HG03432 (cell line): ENCODE measurements around the gene MAP3K3.

ENCODE experiments used
- ATAC-seq: cut with Tn5 transposase; IDR thresholded peaks from one replicate; pipeline ENCODE4 v1.9.1; 2021; ENCODE audit warnings: mild to moderate bottlenecking, moderate library complexity; ENCODE audit not compliant: unreplicated experiment

The MAP3K3 gene

DNA sequence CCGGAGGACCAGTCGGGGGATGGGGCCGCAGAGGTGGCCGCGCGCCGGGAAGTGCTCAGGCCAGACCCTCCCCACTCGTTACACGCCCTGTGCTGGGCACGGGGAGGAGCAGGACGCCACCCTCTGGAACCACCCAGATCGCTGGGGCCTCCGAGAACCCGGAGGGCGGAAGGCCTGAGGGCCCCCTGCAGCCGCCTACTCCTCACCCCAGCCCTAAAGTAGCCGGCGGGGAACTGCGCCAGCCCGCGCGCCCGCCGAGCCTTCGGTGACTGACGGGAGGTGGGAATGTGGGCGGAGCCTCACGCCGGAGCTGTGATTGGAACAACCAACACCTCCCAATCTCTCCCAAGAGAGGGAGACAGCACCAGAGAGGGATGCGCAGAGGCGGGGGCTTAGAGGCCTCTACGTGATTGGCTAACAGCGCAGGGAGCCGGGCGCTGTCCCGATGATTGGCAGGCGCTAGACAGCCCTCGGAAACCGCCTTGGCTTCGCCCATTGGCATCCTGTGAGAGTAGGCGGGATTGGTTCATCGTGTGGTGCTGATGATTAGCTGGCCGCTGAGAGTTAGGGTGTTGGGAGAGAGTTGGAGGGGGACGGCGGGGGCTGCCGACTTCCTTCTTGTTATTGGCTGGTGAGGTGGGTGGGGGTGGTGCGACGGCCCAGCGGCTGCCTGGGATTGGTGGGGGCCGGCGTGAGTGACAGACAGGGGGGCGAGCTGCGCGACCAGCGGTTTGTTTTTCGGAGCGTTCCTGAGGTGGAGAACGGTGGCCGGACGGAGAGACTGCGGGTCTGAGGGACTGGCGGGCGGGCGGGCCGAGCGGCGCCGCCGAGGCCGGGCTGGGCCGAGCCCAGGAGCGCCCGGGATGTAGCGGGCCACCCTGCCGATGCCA is at the start of gene MAP3K3:
Gene MAP3K3 (plus strand): TSS at position 734 of the 890 bp plus-strand sequence. CDS start 343 bp downstream, outside the sequence.
- peak; percentile 90 for ATAC-seq

DNA sequence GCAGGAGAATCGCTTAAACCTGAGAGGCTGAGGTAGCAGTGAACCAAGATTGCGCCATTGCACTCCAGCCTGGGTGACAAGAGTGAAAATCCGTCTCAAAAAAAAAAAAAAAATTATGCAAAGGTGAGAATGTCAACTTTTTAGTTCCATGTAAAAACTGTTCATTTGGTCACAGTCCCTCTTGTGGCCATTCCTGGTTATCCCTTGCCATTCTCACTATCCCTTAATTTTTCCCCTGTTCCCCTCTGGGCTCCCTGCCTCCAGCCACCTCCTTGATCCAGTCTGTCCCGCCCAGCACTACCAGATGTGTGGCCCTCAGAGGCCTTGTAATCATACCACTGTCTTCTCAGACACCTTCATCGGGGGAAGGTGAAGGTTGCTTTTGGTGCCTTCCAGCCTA is 48.6 kb upstream of the MAP3K3 start:
- no peak for ATAC-seq

DNA sequence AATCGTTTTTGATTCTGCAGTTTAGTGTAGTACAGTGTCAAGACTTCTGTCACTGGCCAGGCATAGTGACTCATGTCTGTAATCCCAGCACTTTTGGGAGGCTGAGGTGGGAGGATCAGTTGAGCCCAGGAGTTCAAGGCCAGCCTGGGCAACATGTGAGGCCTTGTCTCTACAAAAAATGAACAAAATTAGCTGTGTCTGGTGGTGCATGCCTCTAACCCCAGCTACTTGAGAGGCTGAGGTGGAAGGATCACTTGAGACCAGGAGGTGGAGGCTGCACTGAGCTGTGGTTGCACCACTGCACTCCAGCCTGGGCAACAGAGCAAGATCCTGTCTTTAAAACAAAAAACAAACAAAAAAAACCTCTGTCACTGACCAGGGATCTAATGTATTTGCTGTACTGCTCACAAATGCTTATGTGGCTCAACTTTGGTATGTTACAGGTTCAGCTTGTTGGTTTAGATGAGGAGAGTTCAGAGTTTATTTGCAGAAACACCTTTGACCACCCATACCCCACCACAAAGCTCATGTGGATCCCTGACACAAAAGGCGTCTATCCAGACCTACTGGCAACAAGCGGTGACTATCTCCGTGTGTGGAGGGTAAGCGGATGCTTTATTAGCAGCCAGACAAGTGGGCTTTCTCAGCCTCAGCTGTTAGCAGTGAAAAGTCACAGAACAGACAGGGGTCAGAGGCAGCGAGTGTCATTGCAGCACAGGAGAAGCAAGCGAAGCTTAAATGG is 44.0 kb upstream of the MAP3K3 start:
- no peak for ATAC-seq

DNA sequence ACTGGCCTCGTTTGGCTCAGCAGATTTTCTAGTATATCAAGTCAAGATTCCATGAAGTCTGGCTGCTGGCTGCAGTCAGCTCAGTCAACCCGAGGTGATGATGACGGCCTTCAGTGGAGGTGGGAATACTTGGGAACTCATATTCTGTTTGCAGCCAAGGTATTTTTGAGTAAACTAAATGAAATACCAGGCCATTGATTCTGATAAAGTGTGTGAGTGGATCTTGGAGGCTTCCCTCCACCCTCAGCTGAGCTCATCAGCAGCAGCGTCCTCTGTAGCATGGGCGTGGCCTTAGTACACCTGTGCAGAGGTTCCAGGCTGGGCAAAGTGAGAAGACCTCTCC is 43.5 kb upstream of the MAP3K3 start:
- no peak for ATAC-seq

DNA sequence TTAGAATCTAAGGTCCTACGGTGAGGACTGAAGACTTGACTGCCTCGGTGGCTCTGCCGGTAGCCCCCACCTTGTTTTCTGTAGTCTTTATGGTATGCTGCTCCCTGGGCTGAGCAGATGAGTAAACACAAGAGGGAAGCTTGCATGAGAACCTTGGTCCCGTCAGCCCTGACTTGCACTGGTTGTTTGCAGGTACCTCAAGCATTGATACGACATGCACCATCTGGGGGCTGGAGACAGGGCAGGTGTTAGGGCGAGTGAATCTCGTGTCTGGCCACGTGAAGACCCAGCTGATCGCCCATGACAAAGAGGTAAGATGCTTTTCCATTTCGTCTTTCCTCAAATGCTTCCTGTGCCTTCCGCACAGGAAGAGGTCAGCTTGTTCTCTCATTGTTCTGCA is 42.6 kb upstream of the MAP3K3 start:
- no peak for ATAC-seq

DNA sequence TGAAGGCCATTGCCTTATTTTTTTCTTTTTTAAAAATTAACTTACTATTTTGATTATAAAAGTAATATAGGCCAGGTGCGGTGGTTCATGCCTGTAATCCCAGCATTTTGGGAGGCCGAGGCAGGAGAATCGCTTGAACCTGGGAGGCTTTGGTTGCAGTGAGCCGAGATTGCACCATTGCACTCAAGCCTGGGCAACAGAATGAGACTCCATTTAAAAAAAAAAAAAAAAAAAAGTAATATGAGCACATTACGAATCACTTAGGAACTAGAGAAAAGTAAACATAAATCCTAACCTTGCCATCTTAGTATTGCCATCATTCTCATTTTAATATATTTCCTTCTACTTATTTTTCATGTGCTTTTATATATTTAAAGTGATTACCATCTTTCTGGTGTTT is 34.4 kb upstream of the MAP3K3 start:
- ATAC-seq: no peak

DNA sequence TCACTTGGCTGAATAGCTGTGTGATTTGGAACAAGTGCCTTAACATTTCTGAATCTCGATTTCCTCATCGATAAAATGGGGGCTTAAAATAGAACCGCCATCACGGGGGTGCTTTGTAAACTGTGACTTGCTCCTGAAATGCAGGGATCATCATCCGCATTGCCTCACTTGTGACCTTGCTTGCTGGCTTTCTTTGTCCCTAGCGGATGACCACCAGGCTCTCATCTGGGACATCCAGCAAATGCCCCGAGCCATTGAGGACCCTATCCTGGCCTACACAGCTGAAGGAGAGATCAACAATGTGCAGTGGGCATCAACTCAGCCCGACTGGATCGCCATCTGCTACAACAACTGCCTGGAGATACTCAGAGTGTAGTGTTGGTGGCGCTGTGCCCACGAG is 33.4 kb upstream of the MAP3K3 start:
- no peak for ATAC-seq

DNA sequence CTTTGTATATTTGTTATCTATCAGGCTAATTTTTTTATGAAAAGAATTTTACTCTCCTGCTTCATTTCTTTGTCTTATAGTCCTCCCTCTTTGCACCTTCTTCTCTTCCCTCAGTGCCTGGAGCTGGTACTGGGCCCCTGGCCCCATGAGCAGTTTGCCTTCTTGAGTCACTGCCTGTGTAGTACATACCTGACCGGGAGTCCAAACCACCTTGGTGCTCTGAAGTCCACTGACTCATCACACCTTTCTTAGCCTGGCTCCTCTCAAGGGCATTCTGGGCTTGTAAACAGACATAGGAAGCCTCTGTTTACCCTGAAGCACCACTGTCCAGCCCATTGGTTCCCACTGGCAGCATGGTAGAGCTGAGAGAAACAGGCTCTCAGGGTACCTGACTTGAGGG is 32.6 kb upstream of the MAP3K3 start:
- ATAC-seq: no peak

DNA sequence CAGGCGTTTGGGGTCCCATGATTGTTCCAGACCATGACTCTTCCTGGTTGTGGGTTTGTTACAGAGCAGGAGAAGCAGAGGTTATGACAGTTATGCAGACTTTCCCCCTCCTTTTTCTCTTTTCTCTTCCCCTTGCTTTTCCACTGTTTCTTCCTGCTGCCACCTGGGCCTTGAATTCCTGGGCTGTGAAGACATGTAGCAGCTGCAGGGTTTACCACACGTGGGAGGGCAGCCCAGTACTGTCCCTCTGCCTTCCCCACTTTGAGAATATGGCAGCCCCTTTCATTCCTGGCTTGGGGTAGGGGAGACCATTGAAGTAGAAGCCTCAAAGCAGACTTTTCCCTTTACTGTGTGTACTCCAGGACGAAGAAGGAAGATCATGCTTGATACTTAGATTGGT is 29.4 kb upstream of the MAP3K3 start:
- ATAC-seq: no peak

DNA sequence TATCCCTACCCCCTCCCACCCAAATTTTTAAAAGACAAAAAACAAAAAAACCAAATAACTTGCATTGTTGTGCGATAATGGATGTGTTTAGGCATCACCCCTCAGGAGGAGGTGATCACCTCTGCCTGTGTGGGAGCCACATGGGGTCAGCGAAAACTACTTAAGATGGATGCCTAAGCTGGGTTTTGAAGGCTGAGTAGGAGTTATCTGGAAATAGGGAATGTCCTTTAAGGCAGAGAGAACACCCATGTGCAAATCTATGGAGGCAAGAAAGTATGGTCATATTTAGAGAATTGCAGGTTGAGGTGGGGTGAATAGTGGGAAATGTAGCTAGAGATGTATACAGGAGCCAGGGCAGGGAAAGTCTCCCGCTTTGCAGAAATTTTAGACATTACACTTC is 27.1 kb upstream of the MAP3K3 start:
- ATAC-seq: no peak

DNA sequence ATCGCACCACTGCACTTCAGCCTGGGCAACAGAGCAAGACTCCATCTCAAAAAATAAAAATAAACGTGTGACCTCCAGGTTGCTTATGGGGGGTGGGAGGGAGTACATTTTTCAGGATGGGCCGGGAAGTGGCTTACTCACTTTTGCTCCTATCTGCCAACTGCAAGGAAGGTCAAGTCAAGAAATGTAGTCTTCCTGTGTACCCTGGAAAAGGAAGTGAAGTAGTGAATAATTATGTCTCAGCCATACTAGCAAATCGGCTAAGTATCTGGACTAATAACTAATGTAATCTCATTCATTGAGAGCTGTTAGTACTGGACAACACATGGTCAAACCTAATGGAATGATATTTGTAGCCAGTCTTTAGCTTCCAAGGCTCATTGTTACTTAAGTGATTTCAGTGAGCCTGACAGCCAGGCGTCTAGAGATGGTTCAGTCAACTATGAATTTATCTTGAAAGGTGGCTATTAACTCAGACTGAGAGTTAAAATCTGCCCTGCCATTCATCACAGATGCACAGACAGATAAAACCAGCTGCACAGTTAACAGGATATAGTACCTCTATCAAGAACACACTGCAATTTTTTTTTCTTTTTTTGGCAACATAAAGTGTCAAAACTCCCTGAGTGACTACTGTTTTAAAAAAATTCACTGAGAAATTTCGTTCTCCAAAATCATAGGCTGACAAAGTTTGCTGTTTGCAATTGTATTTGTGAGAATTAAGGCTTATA is 25.2 kb upstream of the MAP3K3 start:
- ATAC-seq: no peak

DNA sequence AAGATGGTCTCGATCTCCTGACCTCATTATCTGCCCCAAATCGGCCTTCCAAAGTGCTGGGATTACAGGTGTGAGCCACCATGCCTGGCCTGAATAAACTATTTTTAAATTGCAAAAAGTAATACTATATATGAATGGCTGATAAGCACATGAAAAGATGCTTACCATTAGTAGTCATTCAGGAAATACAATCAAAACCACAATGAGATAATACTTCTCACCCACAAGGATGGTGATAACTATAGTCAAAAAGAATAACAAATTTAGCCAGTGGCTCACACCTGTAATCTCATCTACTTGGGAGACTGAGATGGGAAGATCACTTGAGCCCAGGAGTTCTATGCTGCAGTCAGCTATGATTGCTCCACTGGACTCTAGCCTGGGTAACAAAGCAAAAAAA is 23.9 kb upstream of the MAP3K3 start:
- no peak for ATAC-seq

DNA sequence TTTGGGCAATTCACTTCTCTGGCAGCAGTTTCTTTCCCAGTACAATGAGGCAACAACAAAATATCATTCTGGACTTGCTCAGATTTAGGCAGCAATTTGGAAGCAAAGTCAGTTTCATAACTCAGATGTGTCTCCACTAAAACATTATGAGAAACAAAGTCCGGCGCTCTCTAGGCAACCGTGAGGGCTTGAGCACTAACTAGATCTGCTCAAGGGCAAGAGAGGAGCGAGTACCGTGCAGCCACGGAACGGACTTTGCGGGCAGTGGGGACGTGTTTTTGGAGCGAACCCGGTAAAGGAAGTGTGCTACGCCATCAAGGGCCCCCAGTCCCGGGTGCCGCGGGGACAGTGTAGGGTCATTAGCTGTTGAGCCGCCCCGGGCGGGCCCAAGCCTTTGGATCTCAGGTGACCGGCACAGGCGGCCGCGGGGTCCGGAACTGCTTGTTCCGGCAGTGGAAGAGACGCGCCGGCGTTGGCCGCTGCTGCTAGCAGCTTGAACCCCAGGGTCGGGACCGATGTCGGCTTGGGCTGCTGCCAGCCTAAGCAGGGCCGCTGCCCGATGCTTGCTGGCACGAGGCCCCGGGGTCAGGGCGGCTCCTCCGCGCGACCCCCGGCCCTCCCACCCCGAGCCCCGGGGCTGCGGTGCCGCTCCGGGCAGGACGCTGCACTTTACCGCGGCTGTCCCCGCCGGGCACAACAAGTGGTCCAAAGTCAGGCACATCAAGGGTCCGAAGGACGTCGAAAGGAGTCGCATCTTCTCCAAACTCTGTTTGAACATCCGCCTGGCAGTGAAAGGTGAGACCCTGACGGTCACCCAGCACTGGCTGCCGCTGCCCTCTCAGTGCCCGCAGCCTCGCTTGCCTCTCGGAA is 21.4 kb upstream of the MAP3K3 start, which contains the start of gene TACO1:
Gene TACO1 (plus strand): TSS at position 327 of the 870 bp plus-strand sequence. CDS start 189 bp downstream, at position 516.
- ATAC-seq: peak; percentile 94

DNA sequence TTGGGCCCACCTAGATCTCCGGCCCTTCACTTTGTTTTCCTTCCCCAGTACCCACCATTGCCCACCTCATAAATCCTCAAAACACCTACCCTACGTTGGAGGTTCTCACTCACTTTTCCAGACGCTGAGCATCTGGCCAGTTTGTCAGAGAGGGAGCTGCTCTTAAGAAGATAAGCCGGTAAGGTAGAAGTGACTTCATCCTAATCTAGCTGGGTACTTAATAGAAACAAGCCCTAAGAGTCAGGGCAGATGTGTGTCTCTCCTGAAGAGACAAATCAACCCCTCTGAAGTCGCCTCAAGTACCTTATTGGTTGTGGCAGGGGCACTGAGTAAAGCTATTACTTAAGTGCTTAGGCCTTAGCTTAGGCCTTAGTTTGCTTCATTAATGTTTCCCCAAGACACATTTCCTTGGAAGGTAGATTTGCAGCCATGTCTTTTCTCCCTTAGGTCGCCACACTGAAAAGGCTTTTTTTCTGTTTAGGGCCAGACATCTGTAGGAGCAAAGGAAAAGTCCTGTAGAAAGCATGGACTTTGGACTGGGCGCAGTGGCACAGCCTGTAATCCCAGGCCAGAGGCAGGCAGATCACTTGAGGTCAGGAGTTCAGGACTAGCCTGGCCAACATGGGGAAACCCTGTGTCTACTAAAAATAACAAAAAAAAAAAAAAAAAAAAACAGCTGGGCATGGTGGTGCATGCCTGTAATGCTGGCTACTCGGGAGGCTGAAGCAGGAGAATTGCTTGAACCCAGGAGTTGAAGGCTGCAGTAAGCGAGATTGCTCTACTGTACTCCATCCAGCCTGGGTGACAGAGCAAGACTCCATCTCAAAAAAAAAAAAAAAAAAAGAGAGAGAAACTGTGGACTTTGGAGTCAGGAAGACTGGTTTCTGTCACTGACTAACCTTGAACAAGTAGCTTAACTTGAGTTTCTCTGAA is 20.5 kb upstream of the MAP3K3 start:
- ATAC-seq: no peak

DNA sequence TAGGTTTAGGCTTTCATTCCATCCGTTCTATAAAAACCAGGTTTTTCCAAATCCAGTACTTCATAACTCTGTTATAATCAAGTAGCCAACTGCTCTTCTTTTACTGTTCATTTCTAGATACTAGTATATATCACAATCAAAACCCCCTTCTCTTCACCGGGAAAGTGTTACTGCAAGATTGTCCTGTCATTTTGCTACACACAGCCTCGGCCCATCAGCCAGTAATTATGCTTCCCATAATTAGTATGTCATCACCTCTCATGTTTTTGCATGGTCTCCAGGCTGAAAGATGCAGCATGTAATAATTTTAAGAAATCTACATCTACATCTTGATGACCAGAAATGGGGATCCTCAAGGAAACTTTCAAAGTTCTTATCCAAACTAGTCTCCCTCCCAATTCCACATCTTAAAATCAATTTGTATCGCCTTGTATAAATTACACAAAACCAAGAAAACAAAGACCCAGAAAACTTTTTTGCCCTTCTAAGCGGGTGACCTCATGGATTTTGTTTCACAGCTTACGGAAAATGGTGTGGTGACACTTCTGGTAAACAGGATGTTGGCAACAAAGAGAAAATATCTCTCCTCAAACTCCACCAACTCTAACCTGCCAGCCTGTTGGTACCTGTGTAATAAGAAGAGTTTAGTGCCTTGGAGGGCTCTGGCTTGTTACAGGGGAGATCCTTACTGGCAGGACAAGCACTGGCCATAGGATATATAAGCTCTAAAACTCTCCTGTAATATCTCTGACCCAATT is 12.2 kb upstream of the MAP3K3 start:
- ATAC-seq: no peak

DNA sequence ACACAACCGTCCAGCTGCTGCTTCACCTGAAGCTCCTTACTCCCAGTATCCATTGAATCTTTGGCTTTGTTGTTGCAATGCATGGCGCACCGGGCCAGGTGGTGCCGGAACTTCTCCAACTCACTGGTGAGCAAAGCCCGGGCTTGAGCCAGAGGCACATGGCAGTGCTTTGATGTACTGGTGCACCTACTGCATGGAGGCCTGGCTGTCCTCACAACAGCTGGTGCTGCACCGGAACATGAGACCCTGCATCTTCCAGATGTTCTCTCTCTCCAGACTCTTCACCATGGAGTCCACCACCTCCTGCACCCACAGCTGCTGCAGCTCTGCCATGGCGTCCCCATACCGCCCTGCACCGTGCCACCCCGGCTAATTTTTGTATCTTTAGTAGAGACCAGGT is 11.4 kb upstream of the MAP3K3 start:
- ATAC-seq: no peak

DNA sequence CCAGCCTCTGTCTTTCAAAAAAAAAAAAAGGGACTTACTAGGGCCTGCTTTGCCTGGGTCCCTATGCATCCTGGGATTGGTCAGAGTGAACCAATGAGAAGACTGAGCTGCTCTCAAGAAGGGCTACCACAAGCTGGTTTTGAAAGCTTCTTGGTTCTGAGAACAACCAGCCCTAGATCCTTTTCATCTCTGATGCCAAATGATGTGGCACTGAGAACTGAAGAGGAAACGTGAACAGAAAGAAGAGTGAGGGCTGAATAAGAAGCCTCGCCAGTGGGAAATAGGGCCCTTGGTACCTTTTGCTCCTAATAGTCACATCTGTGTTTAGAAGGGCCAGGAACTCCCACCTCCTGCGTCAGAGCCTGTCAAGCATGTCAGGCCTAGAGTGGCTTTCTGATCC is 10.9 kb upstream of the MAP3K3 start:
- ATAC-seq: no peak

DNA sequence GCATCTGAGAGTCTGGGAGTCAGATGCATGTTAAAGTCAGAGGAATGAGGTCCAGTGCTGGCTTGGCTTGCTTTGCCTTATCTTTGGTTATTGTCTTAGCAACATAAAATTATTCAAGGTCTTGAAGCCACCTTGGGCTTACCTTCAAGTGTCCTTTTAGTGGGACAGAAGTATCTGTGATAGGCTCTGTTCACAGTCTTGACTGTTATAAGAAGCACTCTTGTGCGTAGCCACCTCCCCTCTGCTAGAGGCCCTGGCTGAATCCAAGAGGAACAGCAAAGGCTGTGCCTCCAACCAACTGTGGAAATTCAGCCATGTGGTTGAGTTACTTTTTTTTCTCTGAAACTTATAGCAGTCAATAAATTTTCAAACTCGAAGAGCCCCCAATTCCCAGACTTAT is 8.6 kb upstream of the MAP3K3 start:
- no peak for ATAC-seq

DNA sequence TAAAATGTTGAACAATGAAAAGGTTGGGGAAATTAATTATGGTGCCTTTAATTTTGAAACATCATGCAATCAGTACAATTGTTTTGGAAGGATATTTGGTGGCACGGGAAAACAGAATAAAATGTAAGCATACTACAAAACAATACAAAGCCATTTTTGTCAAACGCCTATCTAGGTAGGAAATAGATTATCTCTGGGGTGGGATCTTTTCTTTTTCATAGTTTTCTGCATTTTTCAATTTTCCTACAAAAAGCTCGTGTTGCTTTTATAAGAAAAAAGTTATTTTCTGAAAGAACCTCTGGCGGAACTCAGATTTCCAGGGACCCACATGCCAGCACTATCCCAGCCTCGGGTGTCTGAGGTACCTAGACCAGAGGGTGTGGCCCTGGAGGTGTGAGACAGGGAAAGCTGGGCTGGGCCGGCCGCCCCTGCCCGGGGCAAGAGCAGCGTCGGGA is 961 bp upstream of the MAP3K3 start:
- no peak for ATAC-seq
